NB4 (cell line): ENCODE data around the gene ATP13A2.

Experiments
- CTCF ChIP-seq: IDR thresholded peaks from one replicate; pipeline ENCODE4 v1.5.1; 2012; ENCODE audit warnings: low read depth, low read length
- POLR2A ChIP-seq: IDR thresholded peaks from 2 replicates; pipeline ENCODE4 v1.6.1; 2011; ENCODE audit warnings: mild to moderate bottlenecking; ENCODE audit not compliant: insufficient read length; ENCODE audit errors: extremely low read depth

GRCh38 chr1:17033481-17033880 lies 21.8 kb upstream of the ATP13A2 start:
- TF ChIP-seq CTCF (no peak), POLR2A (no peak)
